ENCODE data around the gene KDM4B.

Gene KDM4B

GRCh38 chr19:5132206-5132560 lies 163.3 kb downstream of the KDM4B start:
- DNase-seq (ENCODE audit: low read depth in 1 of 2, low spot score in 1 of 2), result no peak

GRCh38 chr19:5132698-5133651 lies 164.1 kb downstream of the KDM4B start:
- no peak for DNase-seq (ENCODE audit: low read depth in 1 of 2, low spot score in 1 of 2)

- DNase-seq (ENCODE audit: low read depth in 1 of 2, low spot score in 1 of 2), result no peak
Measured at GRCh38 chr19:5133986-5134595, 165.2 kb downstream of the KDM4B start.

- no peak for DNase-seq (ENCODE audit: low read depth in 1 of 2, low spot score in 1 of 2)
Measured at GRCh38 chr19:5134691-5135090, 165.8 kb downstream of the KDM4B start.

GRCh38 chr19:5136073-5136855 lies 167.4 kb downstream of the KDM4B start:
- DNase-seq (ENCODE audit: low read depth in 1 of 2, low spot score in 1 of 2), result no peak

GRCh38 chr19:5137114-5137513 lies 168.2 kb downstream of the KDM4B start:
- DNase-seq (ENCODE audit: low read depth in 1 of 2, low spot score in 1 of 2), result no peak

- DNase-seq (ENCODE audit: low read depth in 1 of 2, low spot score in 1 of 2), result no peak
Measured at GRCh38 chr19:5137571-5138124, 168.7 kb downstream of the KDM4B start.

GRCh38 chr19:5138606-5139582 lies 170.0 kb downstream of the KDM4B start:
- DNase-seq (ENCODE audit: low read depth in 1 of 2, low spot score in 1 of 2), result peak; percentile 44 to 56

GRCh38 chr19:5139583-5140325 lies 170.8 kb downstream of the KDM4B start:
- DNase-seq (ENCODE audit: low read depth in 1 of 2, low spot score in 1 of 2), result no peak

- DNase-seq (ENCODE audit: low read depth in 1 of 2, low spot score in 1 of 2), result no peak
Measured at GRCh38 chr19:5141129-5141849, 172.4 kb downstream of the KDM4B start.

GRCh38 chr19:5141850-5142724 lies 173.2 kb downstream of the KDM4B start:
- DNase-seq (ENCODE audit: low read depth in 1 of 2, low spot score in 1 of 2), result no peak

- DNase-seq (ENCODE audit: low read depth in 1 of 2, low spot score in 1 of 2), result no peak
Measured at GRCh38 chr19:5142725-5143097, 173.8 kb downstream of the KDM4B start.

- no peak for DNase-seq (ENCODE audit: low read depth in 1 of 2, low spot score in 1 of 2)
Measured at GRCh38 chr19:5143471-5144411, 174.8 kb downstream of the KDM4B start.

GRCh38 chr19:5144545-5145179 lies 175.7 kb downstream of the KDM4B start:
- DNase-seq (ENCODE audit: low read depth in 1 of 2, low spot score in 1 of 2), result no peak

- DNase-seq (ENCODE audit: low read depth in 1 of 2, low spot score in 1 of 2), result no peak
Measured at GRCh38 chr19:5145521-5146511, 176.9 kb downstream of the KDM4B start.

Measured in activated T-helper 1 cell treated with anti-CD3 and anti-CD28 coated beads, Interleukin-2, amount 50 U/mL, for 16 hours (primary cell).